ENCODE measurements around the gene COPS6. TPM values are rescaled to one million over a fixed set of nuclear protein-coding genes. Genes with fewer than 3 reads are reported as not detected.
"Not testable (repeated sequence)": the region's sequence is repeated elsewhere in the genome, so short reads cannot be mapped to it uniquely, and the experiment has no call there.

The COPS6 gene
- total RNA-seq, 1 experiment from 2014 or later, result 151 TPM

DNA sequence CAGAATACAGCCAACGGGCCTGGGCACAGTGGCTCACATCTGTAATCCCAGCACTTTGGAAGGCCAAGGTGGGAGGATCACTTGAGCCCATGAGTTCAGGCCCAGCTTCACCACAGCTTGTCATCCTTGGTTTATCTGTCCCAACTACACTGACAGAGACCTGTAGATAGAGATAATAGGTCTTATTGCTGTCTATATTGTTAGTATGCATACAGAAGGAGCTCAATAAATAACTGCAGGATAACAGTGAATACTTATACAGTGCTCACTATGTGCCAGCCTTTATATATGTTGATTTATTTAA is 31.9 kb downstream of the COPS6 start:
- in situ Hi-C loops (cut with HindIII; ENCODE audit: low sequenced_read_pairs), result no loop called here
- DNase-seq (ENCODE audit: low spot score), result no peak

- in situ Hi-C loops (cut with HindIII; ENCODE audit: low sequenced_read_pairs), result no loop called here
- DNase-seq (ENCODE audit: low spot score), result no peak
Measured at GRCh38 chr7:100122067-100122466, 33.3 kb downstream of the COPS6 start.

DNA sequence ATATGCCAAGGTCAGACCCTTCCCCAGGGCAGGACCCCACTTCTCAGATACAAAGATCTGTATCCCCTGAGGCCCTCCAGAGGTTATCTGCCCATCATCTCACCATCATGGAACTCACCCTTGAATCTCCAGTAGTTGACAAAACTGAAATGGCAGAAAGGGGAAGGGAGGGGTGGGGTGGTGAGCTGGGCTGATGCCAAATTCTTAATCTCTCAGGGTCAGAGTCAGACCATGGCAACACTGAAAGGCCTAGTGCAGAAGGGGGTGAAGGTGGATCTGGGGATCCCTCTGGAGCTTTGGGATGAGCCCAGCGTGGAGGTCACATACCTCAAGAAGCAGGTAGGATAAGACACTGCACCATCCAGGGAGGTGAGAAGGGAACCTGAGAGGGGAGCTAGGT is 33.8 kb downstream of the COPS6 start:
- in situ Hi-C loops (cut with HindIII; ENCODE audit: low sequenced_read_pairs), result no loop called here
- no peak for DNase-seq (ENCODE audit: low spot score)

- DNase-seq (ENCODE audit: low spot score), result no peak
- in situ Hi-C loops (cut with HindIII; ENCODE audit: low sequenced_read_pairs), result no loop called here
Measured at GRCh38 chr7:100124301-100125230, 35.8 kb downstream of the COPS6 start.

GRCh38 chr7:100126239-100126930 is 37.6 kb downstream of the COPS6 start:
- DNase-seq (ENCODE audit: low spot score), result no peak

DNA sequence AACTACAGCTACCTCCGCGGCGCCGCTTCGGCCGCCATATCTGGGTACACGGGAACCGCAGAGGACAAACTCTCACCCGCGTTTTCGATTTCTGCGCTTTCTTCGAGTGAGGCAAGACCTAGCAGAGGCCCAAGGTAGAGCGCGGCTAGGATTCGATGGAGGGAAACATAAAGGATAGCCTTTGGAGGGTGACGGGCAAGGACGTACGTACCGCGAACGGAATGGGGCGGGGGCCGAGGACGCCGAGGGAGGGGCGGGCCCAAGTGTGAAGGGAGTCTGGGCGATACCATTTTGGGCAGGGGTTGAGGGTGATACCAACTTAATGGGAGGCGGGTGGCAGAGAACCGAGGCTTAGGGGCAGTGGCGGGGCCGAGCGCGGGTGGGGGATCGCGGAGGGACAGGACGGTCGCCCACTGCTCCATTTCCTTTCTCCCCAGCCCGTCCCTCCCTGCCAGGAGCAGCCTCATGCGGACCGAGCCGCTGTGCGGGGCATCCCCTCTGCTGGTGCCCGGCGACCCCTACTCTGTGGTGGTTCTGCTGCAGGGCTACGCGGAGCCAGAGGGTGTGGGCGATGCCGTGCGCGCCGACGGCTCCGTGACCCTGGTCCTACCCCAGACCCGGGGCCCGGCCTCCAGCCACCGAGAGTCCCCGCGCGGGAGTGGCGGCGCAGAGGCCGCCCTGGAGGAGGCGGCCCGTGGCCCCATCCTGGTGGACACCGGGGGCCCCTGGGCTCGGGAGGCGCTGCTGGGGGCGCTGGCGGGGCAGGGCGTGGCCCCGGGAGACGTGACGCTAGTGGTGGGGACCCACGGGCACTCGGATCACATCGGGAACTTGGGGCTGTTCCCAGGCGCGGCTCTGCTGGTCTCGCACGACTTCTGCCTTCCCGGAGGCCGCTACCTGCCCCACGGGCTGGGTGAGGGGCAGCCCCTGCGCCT is 38.4 kb downstream of the COPS6 start, which contains the start of gene MBLAC1:
Gene MBLAC1, plus strand, starts transcription at position 37 of the 935 bp plus-strand sequence. Its CDS starts 429 bp downstream, at position 466.
- in situ Hi-C loops (cut with HindIII; ENCODE audit: low sequenced_read_pairs), result no loop called here
- DNase-seq (ENCODE audit: low spot score), result peak; percentile 96

More at GRCh38 chr7:100126239-100126930, 37.6 kb downstream of the COPS6 start:
- in situ Hi-C loops (cut with HindIII; ENCODE audit: low sequenced_read_pairs), result no loop called here

DNA sequence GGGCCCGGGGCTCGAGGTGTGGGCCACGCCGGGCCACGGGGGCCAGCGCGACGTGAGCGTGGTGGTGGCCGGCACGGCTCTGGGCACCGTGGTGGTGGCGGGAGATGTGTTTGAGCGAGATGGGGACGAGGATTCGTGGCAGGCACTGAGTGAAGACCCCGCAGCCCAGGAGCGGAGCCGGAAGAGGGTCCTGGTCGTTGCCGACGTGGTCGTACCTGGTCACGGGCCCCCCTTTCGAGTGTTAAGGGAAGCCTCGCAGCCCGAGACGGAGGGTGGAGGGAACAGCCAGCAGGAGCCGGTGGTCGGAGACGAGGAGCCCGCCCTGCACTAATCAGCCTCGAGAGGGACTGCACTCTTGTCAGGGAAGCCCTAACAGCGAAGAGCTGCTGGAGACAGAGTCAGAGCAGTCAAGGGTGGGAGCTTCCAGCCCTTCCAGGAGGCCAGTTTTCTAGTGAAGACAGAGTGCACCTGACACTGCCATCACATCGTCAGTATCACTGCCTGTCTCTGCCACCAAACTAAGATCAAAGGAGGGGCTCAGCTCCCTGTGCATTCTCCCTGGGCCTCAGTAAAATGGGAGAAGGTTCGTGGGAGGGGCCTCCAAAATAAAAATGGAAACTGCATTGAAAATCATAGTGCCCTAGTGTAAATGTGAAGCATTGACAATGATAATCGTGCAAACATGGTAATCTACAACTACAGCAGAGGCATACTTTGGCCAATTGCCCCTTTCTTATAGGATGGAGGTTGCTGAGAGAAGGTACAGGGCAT is 39.3 kb downstream of the COPS6 start:
- DNase-seq (ENCODE audit: low spot score), result peak; percentile 57
- in situ Hi-C loops (cut with HindIII; ENCODE audit: low sequenced_read_pairs), result no loop called here

- no peak for DNase-seq (ENCODE audit: low spot score)
- in situ Hi-C loops (cut with HindIII; ENCODE audit: low sequenced_read_pairs), result no loop called here
Measured at GRCh38 chr7:100128637-100128963, 39.8 kb downstream of the COPS6 start.

DNA sequence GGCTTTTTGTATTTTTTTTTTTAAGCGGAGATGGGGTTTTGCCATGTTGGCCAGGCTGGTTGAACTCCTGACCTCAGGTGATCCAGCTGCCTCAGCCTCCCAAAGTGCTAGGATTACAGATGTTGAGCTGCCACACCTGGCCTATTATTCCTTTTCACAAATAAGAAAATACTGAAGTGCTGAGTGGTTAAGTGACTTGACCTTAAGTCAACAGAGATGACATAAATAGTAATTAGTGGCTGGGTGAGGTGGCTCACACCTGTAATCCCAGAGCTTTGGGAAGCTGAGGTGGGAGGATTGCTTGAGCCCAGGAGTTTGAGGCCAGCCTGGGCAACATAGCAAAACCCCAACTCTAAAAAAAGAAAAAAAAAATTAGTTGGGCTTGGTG is 41.4 kb downstream of the COPS6 start:
- DNase-seq (ENCODE audit: low spot score); in situ Hi-C loops (cut with HindIII; ENCODE audit: low sequenced_read_pairs): not testable (repeated sequence)

DNA sequence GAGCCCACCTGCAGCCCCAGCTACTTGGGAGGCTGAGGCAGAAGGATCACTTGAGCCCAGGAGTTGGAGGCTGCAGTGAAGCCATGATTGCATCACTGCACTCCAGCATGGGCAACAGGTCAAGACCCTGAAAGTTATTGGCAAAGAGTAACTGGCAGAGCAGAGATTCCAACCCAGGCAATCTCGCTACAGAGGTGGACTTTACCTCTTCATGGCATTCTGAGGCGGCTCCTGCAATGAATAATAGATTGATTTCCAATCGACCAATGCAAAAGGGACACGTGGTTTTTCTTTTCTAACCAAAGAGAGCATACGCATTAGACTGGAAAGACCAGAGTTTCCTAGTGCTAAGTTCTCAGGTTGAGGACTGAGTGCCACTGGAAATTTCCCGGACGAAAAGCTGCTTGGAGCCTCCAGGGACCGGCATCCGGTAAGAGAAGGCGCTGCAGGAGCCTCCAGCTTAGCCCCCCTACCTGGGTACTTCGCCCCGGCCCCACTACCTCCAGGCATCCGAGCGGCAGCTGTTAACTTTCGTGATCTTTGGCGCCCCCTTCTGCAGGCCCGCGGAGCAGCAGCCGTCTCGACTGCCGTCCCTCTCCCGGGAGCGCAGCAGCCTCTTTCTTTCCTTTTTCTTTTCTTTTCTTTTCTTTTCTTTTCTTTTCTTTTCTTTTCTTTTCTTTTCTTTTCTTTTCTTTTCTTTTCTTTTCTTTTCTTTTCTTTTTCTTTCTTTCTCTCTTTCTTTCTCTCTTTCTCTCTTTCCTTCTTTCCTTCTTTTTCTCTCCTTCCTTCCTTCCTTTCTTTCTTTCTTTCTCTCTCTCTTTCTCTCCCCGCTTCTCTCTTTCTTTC is 42.1 kb downstream of the COPS6 start:
- DNase-seq (ENCODE audit: low spot score), result peak; percentile 70
- in situ Hi-C loops (cut with HindIII; ENCODE audit: low sequenced_read_pairs), result no loop called here

DNA sequence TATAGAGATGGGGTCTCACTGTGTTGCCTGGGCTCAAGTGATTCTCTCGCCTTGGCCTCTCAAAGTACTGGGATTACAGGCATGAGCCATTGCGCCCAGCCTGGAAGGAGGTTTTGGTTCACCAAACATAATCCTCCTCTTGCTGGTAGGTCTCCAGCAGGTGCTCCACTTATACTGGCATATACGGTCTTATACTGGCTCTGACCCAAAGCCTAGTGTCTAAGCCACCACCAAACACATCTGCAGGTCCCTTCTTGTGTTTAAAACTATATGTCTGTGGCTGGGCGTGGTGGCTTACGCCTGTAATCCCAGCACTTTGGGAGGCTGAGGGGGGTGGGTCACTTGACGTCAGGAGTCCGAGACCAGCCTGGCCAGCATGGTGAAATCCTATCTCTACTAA is 43.4 kb downstream of the COPS6 start:
- in situ Hi-C loops (cut with HindIII; ENCODE audit: low sequenced_read_pairs), result no loop called here
- DNase-seq (ENCODE audit: low spot score), result no peak

DNA sequence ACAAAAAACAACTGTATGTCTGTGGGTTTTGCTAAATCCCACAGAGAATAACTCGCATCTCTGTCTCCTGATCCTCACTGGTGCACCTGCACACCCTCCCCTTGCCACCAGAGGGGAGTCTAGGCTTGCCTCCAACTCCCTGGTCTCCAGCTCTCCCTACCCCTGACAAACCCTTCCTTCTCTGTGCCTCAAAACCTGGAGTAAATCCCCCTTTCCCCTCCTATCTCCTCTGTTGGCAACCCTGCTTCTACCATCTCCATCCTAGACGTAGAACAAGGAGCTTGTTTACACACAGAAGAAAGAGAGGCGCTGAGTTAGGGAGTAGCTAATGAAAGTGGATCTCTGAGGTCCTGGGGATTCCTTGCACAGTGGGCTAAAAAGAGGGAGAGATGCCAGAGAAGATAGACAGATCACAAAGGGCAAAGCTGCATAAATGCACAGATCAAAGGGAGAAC is 44.0 kb downstream of the COPS6 start:
- DNase-seq (ENCODE audit: low spot score), result peak; percentile 46
- in situ Hi-C loops (cut with HindIII; ENCODE audit: low sequenced_read_pairs), result no loop called here

- in situ Hi-C loops (cut with HindIII; ENCODE audit: low sequenced_read_pairs), result no loop called here
- no peak for DNase-seq (ENCODE audit: low spot score)
Measured at GRCh38 chr7:100137851-100138760, 49.3 kb downstream of the COPS6 start.

GRCh38 chr7:100141555-100141949 is 52.8 kb downstream of the COPS6 start:
- DNase-seq (ENCODE audit: low spot score), result no peak
- in situ Hi-C loops (cut with HindIII; ENCODE audit: low sequenced_read_pairs), result no loop called here

Measured in G401 (cell line).